PC-3 (cell line): ENCODE measurements around the gene UBE2U. TPM values are rescaled to one million over a fixed set of nuclear protein-coding genes. Genes with fewer than 3 reads are reported as not detected.

Experiments used
- ATAC-seq: fragments of 200-7000 bp; cut with Tn5 transposase; 2 replicates; pipeline ENCODE4 v1.9.1; 2020; ENCODE audit warnings: mild to moderate bottlenecking, moderate library complexity
- BruUV-seq: library from RNA; stranded (reverse); fragments of 400-500 nt; replicated peaks from 2 replicates; lab custom pipeline; 2021; lab: Mats Ljungman, UMichigan
- CTCF ChIA-PET: fragments of 300-600 bp; sonication (Branson Sonifier 250); formaldehyde crosslinking; loops from one replicate; lab custom pipeline; 2022; ENCODE audit warnings: antibody characterized with exemption; lab: Charles Lee
- POLR2A ChIA-PET: fragments of 300-600 bp; sonication (Branson Sonifier 250); formaldehyde crosslinking; loops from one replicate; lab custom pipeline; 2022; ENCODE audit warnings: antibody characterized with exemption; ENCODE audit not compliant: unreplicated experiment; lab: Charles Lee
- DNase-seq: peaks from one replicate; pipeline ENCODE4 v3.0.0-alpha.2; 2015
- H2AFZ ChIP-seq: fragments of 300-600 bp; sonication (generic); 2 replicates; pipeline ENCODE4 v1.6.0; 2016; ENCODE audit warnings: antibody characterized with exemption, low read length
- H3F3A ChIP-seq: fragments of 300-600 bp; sonication (generic); one replicate; pipeline ENCODE4 v1.6.0; 2017; ENCODE audit warnings: antibody characterized with exemption, low read length, control low read depth, mild to moderate bottlenecking; ENCODE audit not compliant: unreplicated experiment
- H3K27ac ChIP-seq: fragments of 300-600 bp; sonication (generic); 2 replicates; pipeline ENCODE4 v1.5.1; 2016; ENCODE audit warnings: mild to moderate bottlenecking, low read length
- H3K27me3 ChIP-seq: fragments of 300-600 bp; sonication (generic); 2 replicates; pipeline ENCODE4 v1.6.1; 2016; ENCODE audit warnings: low read length, mixed read lengths
- H3K36me3 ChIP-seq: fragments of 300-600 bp; sonication (generic); 2 replicates; pipeline ENCODE4 v1.6.1; 2016; ENCODE audit warnings: low read depth, mixed run types, low read length, mixed read lengths
- H3K4me1 ChIP-seq: fragments of 300-600 bp; sonication (generic); 2 replicates; pipeline ENCODE4 v1.5.1; 2016; ENCODE audit warnings: low read length; ENCODE audit not compliant: insufficient read depth
- H3K4me2 ChIP-seq: fragments of 300-600 bp; sonication (generic); 2 replicates; pipeline ENCODE4 v1.6.0; 2016; ENCODE audit warnings: low read length
- H3K4me3 ChIP-seq: fragments of 300-600 bp; sonication (generic); 2 replicates; pipeline ENCODE4 v1.5.1; 2016; ENCODE audit warnings: mild to moderate bottlenecking, low read length, mixed read lengths
- H3K79me2 ChIP-seq: fragments of 300-600 bp; sonication (generic); 2 replicates; pipeline ENCODE4 v1.6.1; 2017; ENCODE audit warnings: low read length, mixed read lengths
- H3K9ac ChIP-seq: fragments of 300-600 bp; sonication (generic); 2 replicates; pipeline ENCODE4 v1.6.0; 2016; ENCODE audit warnings: mild to moderate bottlenecking, low read length
- H3K9me2 ChIP-seq: fragments of 300-600 bp; sonication (generic); replicated peaks from 2 replicates; pipeline ENCODE4 v1.6.1; 2016; ENCODE audit warnings: mixed run types, low read length, mixed read lengths
- H3K9me3 ChIP-seq: fragments of 300-600 bp; sonication (generic); 2 replicates; pipeline ENCODE4 v1.6.1; 2016; ENCODE audit warnings: low read length, mixed read lengths
- H4K20me1 ChIP-seq: fragments of 300-600 bp; sonication (generic); 2 replicates; pipeline ENCODE4 v1.6.1; 2016; ENCODE audit warnings: low read length, mixed read lengths
- CTCF ChIP-seq: fragments of 300-600 bp; sonication (generic); conservative IDR thresholded peaks from 2 replicates; pipeline ENCODE4 v1.5.1; 2017; ENCODE audit warnings: antibody characterized with exemption, low read depth, mild to moderate bottlenecking, low read length
- EZH2 ChIP-seq: fragments of 300-600 bp; sonication (generic); IDR thresholded peaks from one replicate; pipeline ENCODE4 v1.6.1; 2017; ENCODE audit warnings: antibody characterized with exemption, mild to moderate bottlenecking, low read length; ENCODE audit not compliant: unreplicated experiment
- EZH2phosphoT487 ChIP-seq: fragments of 300-600 bp; sonication (generic); IDR thresholded peaks from 2 replicates; pipeline ENCODE4 v1.6.1; 2018; ENCODE audit warnings: mild to moderate bottlenecking, antibody characterized with exemption, low read length, borderline replicate concordance
- intact Hi-C: fragments of 100-400 bp; cut with micrococcal nuclease; formaldehyde crosslinking; loops from 2 replicates; pipeline ENCODE4 v1.9.0; 2023
- total RNA-seq: library from RNA; depleted of rRNA; stranded (reverse); fragments of >200 nt; gene quantifications from 2 replicates; pipeline ENCODE4 v1.2.3, GENCODE V29; 2014

Gene UBE2U
- total RNA-seq, 1 experiment from 2014 or later: not detected

GRCh38 chr1:64295561-64295960 lies 92.1 kb downstream of the UBE2U start:
- POLR2A ChIA-PET: no interaction called here

GRCh38 chr1:64296459-64296858 lies 93.0 kb downstream of the UBE2U start:
- H3K27me3 ChIP-seq: no peaks in the 10 kb centered on the region
- no TSS peak for BruUV-seq
- ChIA-PET CTCF (no interaction called here), POLR2A (no interaction called here)
- no peaks in the 10 kb centered on the region for H3K79me2 ChIP-seq
- no peaks in the 10 kb centered on the region for H3F3A ChIP-seq
- H3K9me2 ChIP-seq: no peaks in the 10 kb centered on the region
- no peak overlapping the region for H3K4me2 ChIP-seq
- H3K9me3 ChIP-seq: no peaks in the 10 kb centered on the region
- no peaks in the 10 kb centered on the region for H3K36me3 ChIP-seq
- DNase-seq (no peak), ATAC-seq (no peak)
- H3K4me3 ChIP-seq: no peak overlapping the region
- intact Hi-C loops: no loop called here
- no peak overlapping the region for H2AFZ ChIP-seq
- H3K27ac ChIP-seq: no peak overlapping the region
- TF ChIP-seq EZH2phosphoT487 (no peak), CTCF (no peak), EZH2 (no peak)
- no peak overlapping the region for H3K9ac ChIP-seq
- H3K4me1 ChIP-seq: peaks cover 32% of the 10 kb centered on the region
- no peaks in the 10 kb centered on the region for H4K20me1 ChIP-seq

More at GRCh38 chr1:64295561-64295960, 92.1 kb downstream of the UBE2U start:
- H3K4me3 ChIP-seq: no peak overlapping the region
- DNase-seq (peak; percentile 33), ATAC-seq (peak; percentile 46)
- no peaks in the 10 kb centered on the region for H3F3A ChIP-seq
- H4K20me1 ChIP-seq: no peaks in the 10 kb centered on the region
- H3K9ac ChIP-seq: no peak overlapping the region
- CTCF ChIA-PET: no interaction called here
- H3K4me2 ChIP-seq: 0 out of 2 replicates have a peak overlapping the region, but pooled peaks have one; percentile 6
- intact Hi-C loops: no loop called here
- no peak overlapping the region for H3K27ac ChIP-seq
- H3K4me1 ChIP-seq: peaks cover 32% of the 10 kb centered on the region
- H3K9me2 ChIP-seq: no peaks in the 10 kb centered on the region
- no peak overlapping the region for H2AFZ ChIP-seq
- H3K36me3 ChIP-seq: no peaks in the 10 kb centered on the region
- H3K9me3 ChIP-seq: no peaks in the 10 kb centered on the region
- no peaks in the 10 kb centered on the region for H3K27me3 ChIP-seq
- TF ChIP-seq CTCF (no peak), EZH2phosphoT487 (no peak), EZH2 (no peak)
- H3K79me2 ChIP-seq: no peaks in the 10 kb centered on the region
- no TSS peak for BruUV-seq

GRCh38 chr1:64302194-64302593 lies 98.8 kb downstream of the UBE2U start:
- TF ChIP-seq CTCF: no peak
- no peak for TF ChIP-seq EZH2
- TF ChIP-seq EZH2phosphoT487: no peak
- POLR2A ChIA-PET: no interaction called here
- no peak for ATAC-seq

More at GRCh38 chr1:64302194-64302593, 98.8 kb downstream of the UBE2U start:
- no peaks in the 10 kb centered on the region for H3K27me3 ChIP-seq
- DNase-seq: no peak
- CTCF ChIA-PET: no interaction called here
- no TSS peak for BruUV-seq
- no peak overlapping the region for H3K9ac ChIP-seq
- H3K79me2 ChIP-seq: no peaks in the 10 kb centered on the region
- H3K4me2 ChIP-seq: no peak overlapping the region
- H3K27ac ChIP-seq: no peak overlapping the region
- no peaks in the 10 kb centered on the region for H3K36me3 ChIP-seq
- H3K4me1 ChIP-seq: no peaks in the 10 kb centered on the region
- H3K9me2 ChIP-seq: no peaks in the 10 kb centered on the region
- intact Hi-C loops: no loop called here
- H2AFZ ChIP-seq: no peak overlapping the region
- no peak overlapping the region for H3K4me3 ChIP-seq
- H3F3A ChIP-seq: no peaks in the 10 kb centered on the region
- H3K9me3 ChIP-seq: no peaks in the 10 kb centered on the region
- H4K20me1 ChIP-seq: no peaks in the 10 kb centered on the region
